BLaER1 (cell line): ENCODE measurements around the gene FBRSL1.

Experiments used
- H3K27ac ChIP-seq: shearing (Covaris generic); formaldehyde crosslinking; 2 replicates; pipeline ENCODE4 v1.8.1; 2022
- H3K27me3 ChIP-seq: shearing (Covaris generic); formaldehyde crosslinking; 2 replicates; pipeline ENCODE4 v1.8.1; 2022
- H3K36me3 ChIP-seq: shearing (Covaris generic); formaldehyde crosslinking; 2 replicates; pipeline ENCODE4 v1.8.1; 2022
- H3K4me1 ChIP-seq: shearing (Covaris generic); formaldehyde crosslinking; 2 replicates; pipeline ENCODE4 v1.8.1; 2022
- H3K4me2 ChIP-seq: shearing (Covaris generic); formaldehyde crosslinking; 2 replicates; pipeline ENCODE4 v1.8.1; 2022
- H3K4me3 ChIP-seq: shearing (Covaris generic); formaldehyde crosslinking; 2 replicates; pipeline ENCODE4 v1.8.1; 2022
- H3K9ac ChIP-seq: shearing (Covaris generic); formaldehyde crosslinking; 2 replicates; pipeline ENCODE4 v1.8.1; 2022
- H3K9me3 ChIP-seq: shearing (Covaris generic); formaldehyde crosslinking; 2 replicates; pipeline ENCODE4 v1.8.1; 2022
- H4K20me1 ChIP-seq: shearing (Covaris generic); formaldehyde crosslinking; 2 replicates; pipeline ENCODE4 v1.8.1; 2022
- Cebpa-rat ChIP-seq: shearing (Covaris generic); IDR thresholded peaks from 2 replicates; pipeline ENCODE4 v1.8.1; 2022

FBRSL1 gene

GRCh38 chr12:132542661-132543060, 52.7 kb downstream of the FBRSL1 start:
- Histone ChIP-seq H3K27ac (peak overlapping the region; percentile 45), H3K36me3 (peaks cover 9% of the 10 kb centered on the region; the same call in 1 of the 2 replicates), H3K9ac (0 out of 2 replicates have a peak overlapping the region, but pooled peaks have one; percentile 4), H3K27me3 (no peaks in the 10 kb centered on the region), H3K4me1 (peaks cover 83% of the 10 kb centered on the region), H3K4me2 (peak overlapping the region; percentile 67), H3K9me3 (no peaks in the 10 kb centered on the region), H4K20me1 (peaks cover 57% of the 10 kb centered on the region), H3K4me3 (no peak overlapping the region)
- TF ChIP-seq Cebpa-rat, result no peak

- peak overlapping the region; percentile 51 for H3K27ac ChIP-seq
- no peak overlapping the region for H3K4me3 ChIP-seq
- peaks cover 17% of the 10 kb centered on the region for H3K36me3 ChIP-seq
- H3K4me1 ChIP-seq, result peaks cover 83% of the 10 kb centered on the region
- peak overlapping the region; percentile 67 for H3K4me2 ChIP-seq
- no peak for TF ChIP-seq Cebpa-rat
- peaks cover 57% of the 10 kb centered on the region for H4K20me1 ChIP-seq
- H3K9me3 ChIP-seq, result no peaks in the 10 kb centered on the region
- H3K9ac ChIP-seq, result peak overlapping the region; percentile 1; the same call in 1 of the 2 replicates
- no peaks in the 10 kb centered on the region for H3K27me3 ChIP-seq
Observed at GRCh38 chr12:132543298-132544079, 53.5 kb downstream of the FBRSL1 start.

- peak overlapping the region; percentile 51; the same call in 1 of the 2 replicates for H3K27ac ChIP-seq
- no peaks in the 10 kb centered on the region for H3K9me3 ChIP-seq
- H3K27me3 ChIP-seq, result no peaks in the 10 kb centered on the region
- peaks cover 84% of the 10 kb centered on the region for H3K4me1 ChIP-seq
- peaks cover 23% of the 10 kb centered on the region for H3K36me3 ChIP-seq
- peaks cover 54% of the 10 kb centered on the region for H4K20me1 ChIP-seq
- peak overlapping the region; percentile 67 for H3K4me2 ChIP-seq
- H3K4me3 ChIP-seq, result no peak overlapping the region
- 0 out of 2 replicates have a peak overlapping the region, but pooled peaks have one; percentile 1 for H3K9ac ChIP-seq
- TF ChIP-seq Cebpa-rat, result no peak
Observed at GRCh38 chr12:132544080-132544397, 54.1 kb downstream of the FBRSL1 start.

GRCh38 chr12:132544498-132544897, 54.5 kb downstream of the FBRSL1 start:
- H3K4me2 ChIP-seq, result no peak overlapping the region
- H3K27me3 ChIP-seq, result no peaks in the 10 kb centered on the region
- H4K20me1 ChIP-seq, result peaks cover 54% of the 10 kb centered on the region
- no peak for TF ChIP-seq Cebpa-rat
- H3K4me1 ChIP-seq, result peaks cover 89% of the 10 kb centered on the region
- no peak overlapping the region for H3K4me3 ChIP-seq
- no peaks in the 10 kb centered on the region for H3K9me3 ChIP-seq
- peaks cover 28% of the 10 kb centered on the region for H3K36me3 ChIP-seq
- no peak overlapping the region for H3K9ac ChIP-seq
- H3K27ac ChIP-seq, result no peak overlapping the region

GRCh38 chr12:132545164-132545953, 55.4 kb downstream of the FBRSL1 start:
- H3K4me2 ChIP-seq, result peak overlapping the region; percentile 77
- peaks cover 94% of the 10 kb centered on the region for H3K4me1 ChIP-seq
- H3K27me3 ChIP-seq, result no peaks in the 10 kb centered on the region
- H3K4me3 ChIP-seq, result no peak overlapping the region
- peaks cover 62% of the 10 kb centered on the region for H4K20me1 ChIP-seq
- no peak for TF ChIP-seq Cebpa-rat
- H3K27ac ChIP-seq, result peak overlapping the region; percentile 24; the same call in 1 of the 2 replicates
- H3K9ac ChIP-seq, result no peak overlapping the region
- peaks cover 31% of the 10 kb centered on the region for H3K36me3 ChIP-seq
- no peaks in the 10 kb centered on the region for H3K9me3 ChIP-seq

- Histone ChIP-seq H3K9ac (0 out of 2 replicates have a peak overlapping the region, but pooled peaks have one; percentile 29), H3K36me3 (peaks cover 31% of the 10 kb centered on the region), H3K27me3 (no peaks in the 10 kb centered on the region), H3K4me2 (peak overlapping the region; percentile 77), H3K4me3 (no peak overlapping the region), H4K20me1 (peaks cover 62% of the 10 kb centered on the region), H3K9me3 (no peaks in the 10 kb centered on the region), H3K4me1 (peaks cover 94% of the 10 kb centered on the region), H3K27ac (peak overlapping the region; percentile 24)
- no peak for TF ChIP-seq Cebpa-rat
Observed at GRCh38 chr12:132545955-132546354, 56.0 kb downstream of the FBRSL1 start.

GRCh38 chr12:132546647-132547046, 56.7 kb downstream of the FBRSL1 start:
- Histone ChIP-seq H4K20me1 (peaks cover 63% of the 10 kb centered on the region), H3K27ac (peak overlapping the region; percentile 24), H3K4me1 (peaks cover 94% of the 10 kb centered on the region), H3K9ac (peak overlapping the region; percentile 29; the same call in 1 of the 2 replicates), H3K36me3 (peaks cover 27% of the 10 kb centered on the region), H3K4me3 (no peak overlapping the region), H3K9me3 (no peaks in the 10 kb centered on the region), H3K4me2 (peak overlapping the region; percentile 77), H3K27me3 (no peaks in the 10 kb centered on the region)
- no peak for TF ChIP-seq Cebpa-rat

- peaks cover 57% of the 10 kb centered on the region for H4K20me1 ChIP-seq
- TF ChIP-seq Cebpa-rat, result no peak
- H3K9ac ChIP-seq, result no peak overlapping the region; the same call in 1 of the 2 replicates
- peak overlapping the region; percentile 46 for H3K27ac ChIP-seq
- H3K4me2 ChIP-seq, result peak overlapping the region; percentile 77
- peaks cover 29% of the 10 kb centered on the region for H3K36me3 ChIP-seq
- H3K9me3 ChIP-seq, result no peaks in the 10 kb centered on the region
- H3K4me3 ChIP-seq, result no peak overlapping the region
- H3K27me3 ChIP-seq, result no peaks in the 10 kb centered on the region
- H3K4me1 ChIP-seq, result peaks cover 94% of the 10 kb centered on the region
Observed at GRCh38 chr12:132547205-132547740, 57.3 kb downstream of the FBRSL1 start.

GRCh38 chr12:132548430-132549058, 58.6 kb downstream of the FBRSL1 start:
- TF ChIP-seq Cebpa-rat, result no peak
- H4K20me1 ChIP-seq, result peaks cover 55% of the 10 kb centered on the region

More at GRCh38 chr12:132548430-132549058, 58.6 kb downstream of the FBRSL1 start:
- Histone ChIP-seq H3K27ac (peak overlapping the region; percentile 46; the same call in 1 of the 2 replicates), H3K36me3 (peaks cover 41% of the 10 kb centered on the region), H3K27me3 (no peaks in the 10 kb centered on the region), H3K4me1 (peaks cover 94% of the 10 kb centered on the region), H3K4me3 (no peak overlapping the region), H3K4me2 (peak overlapping the region; percentile 77; the same call in 1 of the 2 replicates), H3K9me3 (no peaks in the 10 kb centered on the region), H3K9ac (peak overlapping the region; percentile 45; the same call in 1 of the 2 replicates)
